NCI-H1694 treated with DMSO at 0.1 percent for 48 hours (cell line): ENCODE measurements around the gene LSMEM2.
"Not testable (repeated sequence)": the region's sequence is repeated elsewhere in the genome, so short reads cannot be mapped to it uniquely, and the experiment has no call there.

Experiments used
- DNase-seq: peaks from one replicate; lab custom pipeline; 2025; lab: John Stamatoyannopoulos, UW

Gene LSMEM2

GRCh38 chr3:50298836-50299637 is 20.1 kb downstream of the LSMEM2 start, which contains the start of the genes HYAL3 and NAA80:
Gene HYAL3 (minus strand): TSS chr3:50299405. CDS start chr3:50295602, 3,803 bp downstream.
Gene NAA80 (minus strand): TSS chr3:50299405. CDS start chr3:50297463, 1,942 bp downstream.
- DNase-seq, result peak; percentile 78

DNA sequence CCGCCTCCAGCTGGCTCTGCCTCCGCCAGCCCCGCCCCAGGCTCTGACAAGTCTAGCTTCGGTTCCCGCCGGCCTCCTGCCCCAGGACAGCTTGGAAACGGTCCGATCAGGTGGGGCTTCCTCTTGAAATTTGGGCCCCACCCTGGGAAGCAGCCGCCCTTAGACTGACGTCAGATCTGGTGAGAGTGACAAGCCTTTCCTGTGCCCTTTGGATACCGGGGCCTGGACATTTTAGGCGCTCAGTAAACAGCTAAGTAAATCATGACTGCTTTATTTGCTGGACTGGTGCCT is 20.7 kb downstream of the LSMEM2 start:
- DNase-seq, result no peak

DNA sequence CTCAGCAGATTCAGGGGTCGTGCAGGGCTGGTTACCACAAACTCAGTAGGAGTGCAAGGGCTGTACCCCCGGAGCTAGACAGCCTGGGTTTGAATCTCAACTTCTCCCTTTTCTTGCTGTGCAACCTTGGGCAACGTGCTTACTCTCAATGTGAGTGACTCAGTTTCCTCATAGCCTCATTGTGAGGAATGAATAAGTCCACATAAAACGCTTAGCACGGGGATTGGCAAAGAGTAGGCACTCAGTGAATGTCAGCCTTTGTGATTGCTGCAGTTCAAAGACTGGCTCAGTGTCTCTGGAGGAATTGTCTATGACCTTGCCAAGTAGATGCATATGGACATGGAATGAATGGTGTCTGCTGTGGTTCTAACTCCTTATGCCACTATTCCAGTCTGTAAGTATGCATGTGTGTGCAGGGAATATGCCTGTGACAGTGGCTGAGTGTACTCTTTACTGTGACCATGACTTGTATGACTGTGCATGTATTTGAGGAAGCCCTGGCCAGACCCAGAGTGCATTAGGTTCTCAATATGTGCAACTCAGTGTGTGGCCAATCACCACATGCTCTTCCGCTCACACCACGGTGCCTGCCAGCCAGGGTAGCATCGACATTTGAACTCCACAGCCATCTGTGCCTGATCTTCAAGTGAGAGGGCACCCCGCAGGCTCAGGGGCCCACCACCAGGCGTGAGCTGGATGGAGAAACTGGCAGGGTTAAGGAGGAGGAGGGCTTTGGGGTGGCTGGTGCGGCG is 21.2 kb downstream of the LSMEM2 start:
- DNase-seq, result no peak

GRCh38 chr3:50300681-50301254 is 21.9 kb downstream of the LSMEM2 start:
- DNase-seq, result no peak

- DNase-seq, result no peak
Measured at GRCh38 chr3:50302095-50303012, 23.5 kb downstream of the LSMEM2 start.

DNA sequence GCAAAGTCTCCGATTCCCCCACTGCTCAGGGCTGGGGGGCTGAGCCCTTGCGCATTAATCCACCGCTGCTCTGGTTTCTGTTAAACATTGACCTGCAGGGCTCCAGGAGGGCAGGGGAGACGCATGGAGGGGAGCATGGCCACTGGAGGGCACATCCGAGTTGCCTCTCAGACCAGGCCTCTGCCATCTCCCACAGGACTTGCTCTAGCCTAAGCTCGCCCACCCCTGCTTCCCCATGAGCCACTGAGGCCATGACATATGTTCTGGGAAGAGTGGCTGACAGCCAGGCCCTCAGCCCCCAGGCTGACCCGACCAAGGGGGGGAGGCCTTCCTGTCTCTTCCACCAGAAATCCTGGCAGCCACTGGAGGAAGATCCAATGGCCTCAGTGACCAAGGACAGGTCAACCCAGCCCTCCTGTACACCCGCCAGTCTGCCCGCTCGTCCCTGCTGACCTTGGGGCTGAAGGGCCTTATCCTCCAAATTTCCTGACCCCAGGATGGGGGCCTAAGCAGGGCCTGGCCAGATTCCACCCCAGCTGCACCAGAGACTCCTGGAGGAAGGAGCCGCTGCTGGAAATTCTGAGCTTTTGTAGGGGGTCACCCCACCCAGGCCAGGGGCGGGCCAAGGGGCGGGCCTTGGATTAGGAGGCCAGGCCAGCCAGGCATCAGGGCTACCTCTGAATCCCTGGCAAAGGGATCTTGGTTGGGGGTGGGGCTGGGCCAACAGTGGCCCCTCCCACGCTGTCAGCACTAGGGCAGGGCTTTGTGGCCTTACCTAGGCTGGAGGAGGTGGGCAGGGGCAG is 24.3 kb downstream of the LSMEM2 start, which contains the start of gene HYAL1:
HYAL1 (minus strand) TSS at position 562 of the 803 bp plus-strand sequence. CDS start 618 bp downstream, outside the sequence.
- no peak for DNase-seq

- DNase-seq, result no peak
Measured at GRCh38 chr3:50304601-50305000, 25.7 kb downstream of the LSMEM2 start.

GRCh38 chr3:50312041-50312440 is 33.2 kb downstream of the LSMEM2 start:
- DNase-seq, result not testable (repeated sequence)

DNA sequence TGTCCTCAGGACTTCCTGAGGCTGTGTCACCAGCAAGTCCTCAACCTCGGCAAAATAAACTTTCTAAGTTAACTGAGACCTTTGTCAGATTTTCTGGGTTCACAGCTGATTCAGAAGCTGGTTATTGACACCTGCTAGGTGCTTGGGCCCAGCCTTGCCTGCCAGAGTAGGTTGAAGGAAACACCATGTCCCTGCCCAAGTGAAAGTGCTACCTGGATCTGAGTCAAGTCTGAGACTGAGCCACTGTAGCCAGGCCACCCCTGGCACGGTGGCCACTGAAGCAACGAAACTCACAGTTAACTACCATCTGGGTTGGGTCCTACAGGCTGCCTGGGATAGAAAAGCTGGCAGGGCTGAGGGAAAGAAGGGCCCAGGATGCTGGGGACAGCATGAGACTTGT is 35.5 kb downstream of the LSMEM2 start:
- DNase-seq, result no peak

- no peak for DNase-seq
Measured at GRCh38 chr3:50314816-50315215, 35.9 kb downstream of the LSMEM2 start.

DNA sequence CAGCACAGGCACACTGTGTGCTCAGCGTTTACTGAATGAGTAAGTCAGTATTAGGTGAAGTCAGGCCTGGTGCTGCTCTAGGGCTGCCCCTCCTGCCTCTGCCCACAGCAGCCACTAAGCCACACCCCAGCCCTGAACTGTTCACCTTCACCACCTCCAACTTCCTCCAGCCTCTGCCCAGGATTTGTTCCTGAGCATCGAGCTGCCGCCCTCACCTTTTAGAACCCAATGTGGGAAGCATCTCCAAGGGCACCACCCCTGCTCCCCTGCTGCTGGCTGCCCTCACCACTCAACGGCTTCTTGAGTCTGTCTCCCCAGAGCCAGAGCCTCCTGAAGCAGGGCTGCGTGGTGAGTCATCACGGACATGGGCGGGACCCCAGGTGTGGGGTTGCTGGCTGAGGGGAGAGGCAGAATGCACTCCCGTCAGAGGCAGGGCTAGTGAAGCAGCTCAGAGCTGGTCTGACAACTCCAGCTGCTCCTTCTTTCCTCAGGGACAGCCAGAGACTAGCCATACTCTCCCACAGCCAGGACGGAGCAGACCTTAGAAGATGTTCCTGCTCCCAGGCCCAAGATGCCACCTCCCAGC is 37.9 kb downstream of the LSMEM2 start:
- no peak for DNase-seq

DNA sequence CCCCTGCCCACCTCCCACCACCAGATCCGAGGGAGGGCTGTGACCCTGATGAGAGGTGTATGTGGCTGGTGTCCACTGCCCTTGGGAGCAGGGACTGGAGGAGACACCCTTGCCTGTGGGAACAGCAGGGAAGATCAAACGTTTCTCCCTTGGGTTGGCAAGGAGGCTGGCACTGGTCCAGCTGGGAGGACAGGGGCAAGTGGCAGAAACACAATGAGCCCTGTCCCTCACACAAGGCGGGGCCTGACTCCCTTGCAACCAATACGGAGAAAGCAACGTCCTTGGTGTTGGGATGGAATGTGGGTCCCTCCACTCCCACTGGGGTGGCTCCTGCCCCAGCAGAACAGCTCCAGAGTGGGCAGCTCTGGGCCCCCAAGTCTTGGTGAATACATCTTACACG is 38.4 kb downstream of the LSMEM2 start:
- DNase-seq, result no peak

- DNase-seq, result no peak
Measured at GRCh38 chr3:50318163-50318562, 39.3 kb downstream of the LSMEM2 start.

- no peak for DNase-seq
Measured at GRCh38 chr3:50318615-50319014, 39.7 kb downstream of the LSMEM2 start.

GRCh38 chr3:50319181-50319893 is 40.5 kb downstream of the LSMEM2 start:
- DNase-seq, result no peak

DNA sequence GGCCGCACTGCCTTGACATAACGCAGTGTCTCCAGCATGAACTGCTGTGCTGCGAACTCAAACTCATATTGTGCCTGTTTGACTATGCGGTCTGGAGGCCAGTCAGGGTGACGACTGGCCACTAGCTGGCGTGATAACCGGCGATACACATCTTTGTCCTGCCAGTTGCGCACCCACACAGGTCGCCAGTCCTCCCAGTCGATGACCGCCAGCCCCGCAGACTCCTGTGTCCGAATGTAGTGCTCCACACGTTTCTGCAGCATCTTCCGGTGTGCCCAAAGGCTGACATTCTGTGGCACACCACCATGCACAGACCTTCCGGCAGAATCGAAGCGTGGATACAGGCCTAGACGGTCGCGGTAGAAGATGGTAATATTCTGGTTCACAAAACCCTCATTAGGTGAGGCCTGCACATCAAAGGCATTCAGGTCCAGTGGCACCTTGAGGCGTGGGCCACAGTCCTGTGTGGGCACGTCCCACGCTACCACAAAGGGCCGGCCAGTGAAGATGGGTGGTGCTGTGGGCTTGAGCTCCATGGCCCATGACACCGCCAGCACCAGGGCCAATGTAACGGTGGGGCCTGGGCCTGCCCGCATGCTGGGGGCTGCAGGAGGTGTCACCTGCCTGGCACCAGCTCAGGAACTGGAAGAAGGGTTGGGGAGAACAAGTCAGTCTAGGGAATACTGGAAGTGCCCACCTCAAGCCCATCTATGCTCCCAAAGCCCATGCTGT is 41.2 kb downstream of the LSMEM2 start:
- DNase-seq, result no peak

GRCh38 chr3:50320853-50321335 is 42.0 kb downstream of the LSMEM2 start:
- DNase-seq, result no peak

GRCh38 chr3:50321336-50322114 is 42.6 kb downstream of the LSMEM2 start:
- DNase-seq, result peak; percentile 54
